ENCODE measurements around the gene CABP1.

The CABP1 gene

GRCh38 chr12:120639771-120640721, at the start of gene CABP1:
Gene CABP1 (plus strand): TSS chr12:120640626. CDS start chr12:120640686, 60 bp downstream.
- no peak within 1 kb of the TSS for H3K4me3 ChIP-seq (ENCODE audit: low read length)
- no peak for TF ChIP-seq CTCF (IDR thresholded peaks at IDR 0.05; ENCODE audit: insufficient read depth, low read depth, low read length, missing control alignments)
- no peak for DNase-seq (ENCODE audit: low read depth)

DNA sequence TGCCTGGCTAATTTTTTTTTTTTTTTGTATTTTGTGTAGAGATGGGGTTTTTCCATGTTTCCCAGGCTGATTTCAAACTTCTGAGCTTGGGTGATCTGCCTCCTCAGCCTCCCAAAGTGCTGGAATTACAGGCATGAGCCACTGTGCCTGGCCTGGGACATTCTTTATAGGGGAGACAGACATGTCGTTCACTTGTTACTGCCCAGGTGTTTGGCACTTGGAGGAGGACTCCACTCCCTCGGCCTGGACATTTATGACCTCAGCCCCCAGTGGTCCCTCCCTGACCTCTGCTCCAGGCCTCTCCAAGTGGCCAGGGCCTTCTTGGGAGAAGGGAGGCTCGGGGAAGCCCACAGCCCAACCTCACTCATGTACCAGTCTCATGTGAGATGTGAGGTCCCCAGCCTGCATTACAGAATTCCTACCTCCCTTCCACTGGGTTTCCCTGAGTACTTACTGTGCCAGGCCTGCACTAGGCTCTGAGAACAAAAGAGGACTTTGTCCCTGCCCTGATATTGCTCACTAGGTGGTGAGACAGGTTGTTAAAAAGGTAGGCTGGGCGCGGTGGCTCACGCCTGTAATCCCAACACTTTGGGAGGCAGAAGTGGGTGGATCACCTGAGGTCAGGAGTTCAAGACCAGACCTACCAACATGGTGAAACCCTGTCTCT, 49.6 kb upstream of the CABP1 start:
- DNase-seq (ENCODE audit: low read depth) = peak; percentile 10
- no peak overlapping the region for H3K4me3 ChIP-seq (ENCODE audit: low read length)
- TF ChIP-seq CTCF (IDR thresholded peaks at IDR 0.05; ENCODE audit: insufficient read depth, low read depth, low read length, missing control alignments) = no peak

- DNase-seq (ENCODE audit: low read depth) = no peak
- H3K4me3 ChIP-seq (ENCODE audit: low read length) = no peak overlapping the region
- TF ChIP-seq CTCF (IDR thresholded peaks at IDR 0.05; ENCODE audit: insufficient read depth, low read depth, low read length, missing control alignments) = no peak
Observed at GRCh38 chr12:120592121-120593049, 48.0 kb upstream of the CABP1 start.

DNA sequence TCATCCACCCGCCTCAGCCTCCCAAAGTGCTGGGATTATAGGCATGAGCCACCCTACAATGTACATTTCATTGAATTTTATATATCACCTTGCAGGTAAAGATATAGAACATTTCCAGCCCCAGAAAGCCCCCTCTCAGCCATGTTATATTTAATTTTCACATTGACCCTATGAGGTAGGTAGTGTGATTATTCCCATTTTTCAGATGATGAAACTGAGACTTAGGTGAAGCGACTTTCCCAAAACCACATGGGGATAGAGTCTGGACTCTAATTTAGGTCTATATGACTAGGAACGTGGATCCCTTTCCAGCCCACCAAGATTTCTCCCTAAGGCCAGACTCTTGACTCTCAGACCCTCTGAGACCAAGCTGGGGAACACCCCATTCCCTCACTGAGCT, 43.5 kb upstream of the CABP1 start:
- no peak for TF ChIP-seq CTCF (IDR thresholded peaks at IDR 0.05; ENCODE audit: insufficient read depth, low read depth, low read length, missing control alignments)
- DNase-seq (ENCODE audit: low read depth) = no peak
- no peak overlapping the region for H3K4me3 ChIP-seq (ENCODE audit: low read length)

GRCh38 chr12:120597861-120598260, 42.6 kb upstream of the CABP1 start:
- H3K4me3 ChIP-seq (ENCODE audit: low read length) = no peak overlapping the region
- no peak for DNase-seq (ENCODE audit: low read depth)
- TF ChIP-seq CTCF (IDR thresholded peaks at IDR 0.05; ENCODE audit: insufficient read depth, low read depth, low read length, missing control alignments) = no peak

DNA sequence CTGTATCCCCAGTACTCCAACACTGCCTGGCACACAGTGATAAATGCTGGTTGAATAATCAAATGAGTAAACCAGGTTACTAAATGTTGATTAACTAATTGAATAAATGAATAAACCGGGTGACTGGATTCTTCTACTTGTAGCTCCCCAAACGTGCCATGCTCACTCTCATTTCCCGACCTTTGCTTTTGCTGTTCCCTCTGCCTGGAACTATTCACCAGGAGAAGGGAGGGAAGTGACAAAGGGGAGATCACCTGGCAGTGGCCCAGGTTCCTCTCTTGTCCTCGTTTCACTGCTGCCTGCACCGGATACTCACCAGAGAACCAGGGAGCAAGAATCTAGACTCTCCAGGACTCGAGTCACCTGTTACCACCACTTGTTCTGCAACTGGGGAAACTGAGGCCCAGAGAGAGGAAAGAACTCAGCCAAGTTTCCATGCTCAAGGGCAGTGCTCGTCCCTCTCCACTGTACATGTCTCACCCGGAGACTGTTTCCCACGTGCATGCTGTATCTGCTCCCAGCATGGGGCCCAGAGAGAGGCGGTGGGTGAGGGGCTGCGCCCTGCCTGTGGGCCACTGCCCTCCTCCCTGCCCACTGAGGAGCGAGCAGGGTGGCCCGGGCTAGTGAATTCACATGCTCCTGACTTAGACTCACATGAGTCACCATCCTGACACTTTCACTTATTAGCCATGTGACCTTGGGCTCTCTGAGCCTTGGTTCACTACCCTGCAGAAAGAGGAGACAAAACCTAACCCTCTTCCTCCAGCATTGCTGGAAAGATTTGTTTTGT, 41.6 kb upstream of the CABP1 start:
- peak; percentile 71 for DNase-seq (ENCODE audit: low read depth)
- TF ChIP-seq CTCF (IDR thresholded peaks at IDR 0.05; ENCODE audit: insufficient read depth, low read depth, low read length, missing control alignments) = no peak
- no peak overlapping the region for H3K4me3 ChIP-seq (ENCODE audit: low read length)

Data from epithelial cell of esophagus (primary cell).